Duodenal mucosa (tissue), 2 donors: Measurements from ENCODE around the gene GGTLC2.

Experiments
- H3K27ac ChIP-seq: one replicate; pipeline ENCODE4 v1.7.0; 2013; ENCODE audit warnings: low read depth, low read length
- H3K27me3 ChIP-seq, 2 donors: one replicate each; pipeline ENCODE4 v1.7.0; 2013; ENCODE audit warnings: low read length in 2 of 2, control low read depth in 1 of 2; ENCODE audit not compliant: insufficient read depth in 2 of 2, control insufficient read depth in 1 of 2
- H3K36me3 ChIP-seq, 2 donors: one replicate each; pipeline ENCODE4 v1.7.0; 2013; ENCODE audit warnings: low read length in 2 of 2, control low read depth in 1 of 2; ENCODE audit not compliant: insufficient read depth in 2 of 2, control insufficient read depth in 1 of 2
- H3K4me1 ChIP-seq, 2 donors: one replicate each; pipeline ENCODE4 v1.7.0; 2013; ENCODE audit warnings: low read length in 2 of 2, control low read depth in 1 of 2; ENCODE audit not compliant: insufficient read depth in 2 of 2, control insufficient read depth in 1 of 2
- H3K4me3 ChIP-seq, 2 donors: one replicate each; pipeline ENCODE4 v1.7.0; 2013; ENCODE audit warnings: low read length in 2 of 2, low read depth in 1 of 2
- H3K9ac ChIP-seq, 2 donors: one replicate each; pipeline ENCODE4 v1.7.0; 2013; ENCODE audit warnings: low read length in 2 of 2, low read depth in 1 of 2
- H3K9me3 ChIP-seq, 2 donors: one replicate each; pipeline ENCODE4 v1.7.0; 2013; ENCODE audit warnings: low read length in 2 of 2, control low read depth in 1 of 2; ENCODE audit not compliant: control insufficient read depth in 1 of 2

Gene GGTLC2

DNA sequence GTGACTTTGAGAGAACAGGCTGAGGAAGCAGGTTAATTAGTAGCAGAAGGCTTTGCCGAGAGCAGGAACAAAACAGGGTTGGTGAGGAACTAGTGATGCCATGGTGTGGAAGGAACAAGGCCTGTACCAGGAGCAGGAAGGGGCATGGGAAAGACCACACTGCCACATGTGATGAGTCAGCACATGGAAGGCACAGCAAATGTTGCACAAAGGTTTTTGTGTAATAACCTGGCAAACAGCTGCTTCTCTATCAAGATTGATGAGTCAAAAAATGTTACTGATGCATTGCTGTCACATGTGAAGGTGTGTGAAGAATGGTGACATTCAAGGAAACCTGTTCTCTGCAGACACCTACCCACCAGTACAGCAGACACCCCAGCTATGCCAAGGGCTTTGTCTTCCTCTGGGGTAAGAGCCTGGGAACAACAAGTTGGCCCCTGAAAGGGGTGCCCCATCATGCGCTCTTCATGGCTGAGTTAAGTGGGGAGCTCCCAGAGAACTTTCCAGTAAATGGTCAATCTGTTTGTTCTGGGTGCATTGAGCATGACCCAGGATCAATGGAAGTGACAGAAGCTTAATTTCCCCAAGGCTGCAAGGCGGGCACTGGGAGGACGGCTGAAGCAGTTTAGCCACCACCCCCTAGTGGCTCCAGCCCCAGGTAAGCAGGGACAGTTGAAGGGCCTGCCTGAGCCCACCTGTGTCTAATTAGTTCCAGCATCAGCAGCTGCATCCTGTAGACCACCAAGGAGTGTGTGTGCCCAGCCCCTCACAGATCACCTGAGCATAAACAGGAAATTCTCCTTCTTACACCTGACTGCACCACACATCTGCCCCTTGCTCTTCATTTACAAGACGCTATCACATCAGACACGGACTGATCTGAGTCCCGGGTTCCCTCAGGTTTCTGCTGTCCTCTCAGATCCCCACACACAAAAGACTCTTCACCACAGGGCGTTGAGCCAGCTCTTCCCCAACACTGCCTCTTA lies 47.6 kb downstream of the GGTLC2 start:
- Histone ChIP-seq H3K4me3 (no peak overlapping the region), H3K27ac (no peak overlapping the region)

DNA sequence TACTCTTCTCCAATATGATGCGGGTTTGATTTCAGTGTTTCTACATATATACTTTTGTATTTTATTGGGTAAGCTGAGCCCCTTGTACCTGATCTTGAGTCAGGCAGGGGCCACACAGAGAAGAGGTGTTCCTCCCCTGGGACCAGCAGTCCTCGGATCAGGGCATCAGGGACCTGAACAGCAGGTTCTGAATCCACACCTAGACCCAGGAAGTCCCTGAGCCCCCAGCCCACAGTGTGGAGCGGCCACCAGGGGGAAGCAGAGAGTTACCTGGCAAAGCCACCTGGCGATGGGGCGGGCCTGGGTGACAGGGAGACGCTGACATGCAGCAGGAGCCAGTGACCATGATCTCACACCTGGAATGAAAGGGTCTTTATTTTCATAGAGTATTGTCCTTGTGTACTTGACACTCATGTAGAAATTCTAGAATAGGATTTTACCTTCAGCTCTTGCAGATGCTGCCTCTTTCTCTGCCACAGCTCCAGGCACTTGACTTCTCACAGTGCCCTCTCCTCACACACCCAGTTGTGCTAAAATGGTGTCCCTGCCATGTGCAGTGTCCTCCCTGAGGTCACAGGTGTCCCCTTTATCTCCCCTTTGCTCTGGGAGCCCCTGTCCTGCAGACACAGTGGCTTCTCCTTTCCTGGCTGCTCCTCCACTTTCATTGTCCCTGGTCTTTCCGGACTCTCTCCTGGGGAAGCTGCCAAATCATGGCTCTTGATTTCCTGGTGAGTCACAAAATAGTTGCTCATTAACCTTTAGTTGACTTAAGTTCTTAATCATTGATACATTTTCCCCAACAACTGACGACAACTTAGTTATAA lies 48.5 kb downstream of the GGTLC2 start:
- Histone ChIP-seq H3K36me3 (no peaks in the 10 kb centered on the region), H3K27me3 (no peaks in the 10 kb centered on the region), H3K9ac (no peak overlapping the region), H3K4me1 (peaks cover 16 to 26% of the 10 kb centered on the region in 2 donors), H3K9me3 (no peaks in the 10 kb centered on the region), H3K27ac (peak overlapping the region; percentile 39), H3K4me3 (peak overlapping the region in 1 of 2 donors; percentile 3)

More for the DNA sequence above, 47.6 kb downstream of the GGTLC2 start:
- no peaks in the 10 kb centered on the region for H3K27me3 ChIP-seq
- no peaks in the 10 kb centered on the region for H3K36me3 ChIP-seq
- no peaks in the 10 kb centered on the region for H3K9me3 ChIP-seq
- H3K9ac ChIP-seq = no peak overlapping the region
- H3K4me1 ChIP-seq = peaks cover 20 to 26% of the 10 kb centered on the region in 2 donors

- Histone ChIP-seq H3K27ac (no peak overlapping the region), H3K9me3 (no peaks in the 10 kb centered on the region), H3K4me1 (peaks cover 16 to 26% of the 10 kb centered on the region in 2 donors), H3K36me3 (no peaks in the 10 kb centered on the region), H3K4me3 (no peak overlapping the region), H3K9ac (no peak overlapping the region), H3K27me3 (no peaks in the 10 kb centered on the region)
Observed at GRCh38 chr22:22693531-22693884, 49.1 kb downstream of the GGTLC2 start.

DNA sequence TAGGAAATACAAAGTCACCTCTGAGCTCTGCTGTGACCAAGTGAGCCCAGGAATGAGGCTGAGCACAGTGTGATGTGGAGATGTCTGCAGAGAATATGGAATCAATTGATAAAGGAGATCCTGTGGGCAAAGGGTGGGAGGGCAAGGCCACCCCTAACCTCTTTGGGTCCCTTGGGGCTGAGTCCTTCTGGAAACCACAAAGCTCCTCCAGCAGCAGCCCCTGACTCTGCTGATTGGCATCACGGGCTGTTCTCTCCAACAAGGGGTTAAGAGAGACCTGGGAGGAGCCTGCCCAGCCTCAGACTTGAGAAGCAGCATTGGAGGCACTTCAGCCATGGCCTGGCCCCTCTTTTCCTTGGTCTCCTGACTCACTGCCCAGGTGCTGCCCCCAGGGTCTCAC lies 49.7 kb downstream of the GGTLC2 start:
- no peak overlapping the region for H3K9ac ChIP-seq
- no peaks in the 10 kb centered on the region for H3K27me3 ChIP-seq
- H3K4me1 ChIP-seq = peaks cover 16 to 26% of the 10 kb centered on the region in 2 donors
- H3K27ac ChIP-seq = no peak overlapping the region
- H3K36me3 ChIP-seq = no peaks in the 10 kb centered on the region
- no peak overlapping the region for H3K4me3 ChIP-seq
- no peaks in the 10 kb centered on the region for H3K9me3 ChIP-seq

DNA sequence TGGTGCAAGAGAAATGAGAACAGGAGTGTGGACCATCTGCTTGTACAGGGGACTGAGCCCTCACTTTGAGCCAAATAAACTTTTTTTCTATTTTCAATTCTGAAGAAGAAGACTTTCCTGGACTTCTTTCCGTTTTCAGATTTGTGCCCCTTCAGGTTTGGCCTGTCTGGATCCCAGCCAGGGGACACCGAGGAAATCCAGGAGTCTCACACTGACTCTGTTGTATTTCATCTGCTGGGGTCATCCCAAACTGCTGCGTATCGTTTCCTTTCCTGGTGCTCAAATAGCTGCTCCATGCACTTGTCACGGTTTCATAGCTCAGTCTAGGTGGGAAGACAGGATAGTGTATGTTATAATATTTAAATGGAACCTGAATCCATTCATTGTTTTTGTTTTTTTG lies 51.7 kb downstream of the GGTLC2 start:
- Histone ChIP-seq H3K9me3 (no peaks in the 10 kb centered on the region), H3K9ac (no peak overlapping the region), H3K27me3 (no peaks in the 10 kb centered on the region), H3K4me3 (no peak overlapping the region), H3K4me1 (peaks cover 16 to 26% of the 10 kb centered on the region in 2 donors), H3K36me3 (no peaks in the 10 kb centered on the region), H3K27ac (no peak overlapping the region)
